ENCODE measurements around the gene PPY. TPM values are rescaled to one million over a fixed set of nuclear protein-coding genes. Genes with fewer than 3 reads are reported as not detected.
"Not testable (repeated sequence)": the region's sequence is repeated elsewhere in the genome, so short reads cannot be mapped to it uniquely, and the experiment has no call there.

Gene PPY
- total RNA-seq, 1 experiment from 2014 or later, result not detected

DNA sequence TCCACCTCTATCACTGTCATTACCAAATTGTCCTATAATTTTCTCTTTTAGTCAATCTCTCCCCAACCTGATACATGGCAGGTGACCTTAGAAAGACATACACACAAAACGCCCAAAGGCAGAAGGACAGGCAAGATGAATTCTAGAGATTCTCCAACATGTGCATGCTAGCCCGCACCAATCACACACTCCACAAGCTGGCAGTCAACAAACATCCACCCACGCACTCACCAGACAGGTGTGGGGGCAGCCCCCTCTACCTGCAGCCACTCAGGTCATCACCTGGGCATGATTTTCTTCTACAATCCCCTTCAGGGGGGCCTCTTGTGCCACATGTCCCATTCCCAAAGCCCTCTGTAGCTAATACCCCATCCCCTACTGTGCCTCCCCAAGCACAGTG lies 44.4 kb downstream of the PPY start:
- no peak for DNase-seq (ENCODE audit: low read depth, low spot score)
- in situ Hi-C loops (cut with HindIII; ENCODE audit: low pct_unique_long_range_greater_than_20kb, low sequenced_read_pairs), result no loop called here

DNA sequence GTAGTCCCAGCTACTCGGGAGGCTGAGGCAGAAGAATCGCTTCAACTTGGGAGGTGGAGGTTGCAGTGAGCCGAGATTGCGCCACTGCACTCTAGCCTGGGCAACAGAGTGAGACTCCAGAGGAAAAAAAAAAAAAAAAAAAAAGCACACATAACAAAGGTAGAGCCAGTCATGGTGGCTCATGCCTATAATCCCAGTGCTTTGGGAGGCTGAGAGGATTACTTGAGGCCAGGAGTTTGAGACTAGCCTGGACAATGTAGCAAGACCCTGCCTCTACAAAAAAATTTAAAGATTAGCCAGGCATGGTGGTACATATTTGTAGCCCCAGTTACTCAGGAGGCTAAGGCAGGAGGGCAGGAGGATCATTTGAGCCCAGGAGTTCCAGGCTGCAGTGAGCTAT lies 47.8 kb downstream of the PPY start:
- DNase-seq (ENCODE audit: low read depth, low spot score); in situ Hi-C loops (cut with HindIII; ENCODE audit: low pct_unique_long_range_greater_than_20kb, low sequenced_read_pairs): not testable (repeated sequence)

DNA sequence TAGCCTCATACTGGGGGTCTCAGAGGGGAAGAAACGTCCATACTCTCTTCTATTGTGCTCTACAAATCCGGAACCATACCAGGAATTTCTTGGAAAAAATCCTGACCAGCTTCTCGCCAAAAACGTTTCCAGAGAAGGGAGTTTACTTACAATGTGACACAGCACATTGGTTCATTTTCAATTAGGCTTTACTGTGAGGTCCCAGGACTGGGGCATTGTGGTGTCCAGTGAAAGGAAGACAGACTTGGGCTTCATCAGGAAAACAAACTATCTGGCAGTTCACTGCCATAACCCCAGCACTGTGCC lies 49.7 kb downstream of the PPY start:
- in situ Hi-C loops (cut with HindIII; ENCODE audit: low pct_unique_long_range_greater_than_20kb, low sequenced_read_pairs), result no loop called here

DNA sequence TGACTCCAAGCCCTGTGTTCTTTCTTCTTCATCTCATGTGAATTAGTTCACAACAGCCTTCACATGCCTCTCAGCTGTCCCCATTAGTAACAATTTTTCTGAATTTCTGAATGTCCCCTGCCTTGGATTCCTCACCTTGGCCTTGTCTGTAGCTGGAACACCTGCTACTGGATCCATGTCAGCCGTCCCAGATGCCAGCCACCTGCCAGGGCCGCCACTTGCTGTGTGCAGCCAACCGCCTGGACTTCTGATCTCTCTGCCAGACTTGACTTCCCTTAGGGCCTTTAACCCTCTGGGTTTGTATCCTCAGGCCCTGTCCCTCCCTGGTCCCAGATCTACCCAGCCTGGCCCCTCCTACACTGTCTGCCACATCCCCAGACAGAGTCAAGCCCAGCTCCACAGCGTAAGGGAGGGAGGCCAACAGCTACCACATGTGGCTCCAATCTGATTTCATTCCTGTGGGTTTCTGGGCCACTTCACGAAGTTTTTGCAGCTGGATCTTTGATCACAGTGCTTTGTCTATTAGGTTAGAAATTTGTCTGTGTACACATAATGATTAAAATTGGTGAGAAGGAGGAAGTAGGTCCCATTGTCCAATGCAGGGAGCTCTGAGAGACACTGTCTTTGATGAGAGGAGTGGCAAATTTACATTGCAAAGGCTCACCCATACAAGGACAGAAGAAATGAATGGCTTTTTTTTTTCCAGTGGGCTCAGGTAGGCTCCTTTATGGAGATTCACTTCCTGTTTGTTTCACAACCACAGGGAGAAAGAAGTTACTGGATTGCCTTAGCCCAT lies 50.2 kb downstream of the PPY start:
- DNase-seq (ENCODE audit: low read depth, low spot score), result no peak
- in situ Hi-C loops (cut with HindIII; ENCODE audit: low pct_unique_long_range_greater_than_20kb, low sequenced_read_pairs), result no loop called here

More for the DNA sequence above, 49.7 kb downstream of the PPY start:
- no peak for DNase-seq (ENCODE audit: low read depth, low spot score)

Other genes starting within 250 kb of the PPY start
- not detected in 2 replicates for gene SOST, start 183.7 kb downstream of the PPY start, total RNA-seq (2014; rRNA removed; shearing (Covaris generic))
- gene DUSP3, start 163.5 kb downstream of the PPY start, total RNA-seq (2014; rRNA removed; shearing (Covaris generic)), result 139 and 151 TPM in 2 replicates
- gene CFAP97D1, start 162.0 kb downstream of the PPY start, total RNA-seq (2014; rRNA removed; shearing (Covaris generic)), result 0.05 and 0.19 TPM in 2 replicates
- gene MPP3, start 109.3 kb downstream of the PPY start, total RNA-seq (2014; rRNA removed; shearing (Covaris generic)), result 4.0 and 6.3 TPM in 2 replicates
- not detected in 2 replicates for gene CD300LG, start 95.3 kb downstream of the PPY start, total RNA-seq (2014; rRNA removed; shearing (Covaris generic))
- 1.8 TPM in 2 replicates for gene MPP2, start 34.9 kb downstream of the PPY start, total RNA-seq (2014; rRNA removed; shearing (Covaris generic))
- not detected in 2 replicates for gene PYY, start 11.5 kb upstream of the PPY start, total RNA-seq (2014; rRNA removed; shearing (Covaris generic))
- gene NAGS, start 62.1 kb upstream of the PPY start, total RNA-seq (2014; rRNA removed; shearing (Covaris generic)), result 0.96 and 1.8 TPM in 2 replicates
- gene TMEM101, start 72.5 kb upstream of the PPY start, total RNA-seq (2014; rRNA removed; shearing (Covaris generic)), result 72.6 and 77.1 TPM in 2 replicates
- 49.2 and 49.8 TPM in 2 replicates for gene LSM12, start 124.2 kb upstream of the PPY start, total RNA-seq (2014; rRNA removed; shearing (Covaris generic))
- gene G6PC3, start 128.3 kb upstream of the PPY start, total RNA-seq (2014; rRNA removed; shearing (Covaris generic)), result 81.4 and 84.1 TPM in 2 replicates
- gene HDAC5, start 181.2 kb upstream of the PPY start, total RNA-seq (2014; rRNA removed; shearing (Covaris generic)), result 30.6 and 33.7 TPM in 2 replicates
- 3.2 and 4.2 TPM in 2 replicates for gene HROB, start 199.5 kb upstream of the PPY start, total RNA-seq (2014; rRNA removed; shearing (Covaris generic))
- gene ASB16, start 228.2 kb upstream of the PPY start, total RNA-seq (2014; rRNA removed; shearing (Covaris generic)), result not detected in 2 replicates
- 25.7 and 27.0 TPM in 2 replicates for gene TMUB2, start 244.5 kb upstream of the PPY start, total RNA-seq (2014; rRNA removed; shearing (Covaris generic))